Kidney (tissue), 14 donors: ENCODE measurements around the gene CCDC70. TPM values are rescaled to one million over a fixed set of nuclear protein-coding genes. Genes with fewer than 3 reads are reported as not detected.

Experiments
- DNase-seq, 5 donors: peaks; one replicate each; pipeline ENCODE4 v3.0.0-alpha.2; 2013 to 2020
- FAIRE-seq: peaks from 2 replicates; lab custom pipeline; 2012; peaks lifted over from hg19 to GRCh38; lab: Jason Lieb, UNC
- H3K27ac ChIP-seq, 2 donors: one replicate each; pipeline ENCODE4 v1.7.0; 2013; ENCODE audit warnings: low read depth in 2 of 2, low read length in 2 of 2, inconsistent platforms in 1 of 2
- H3K27me3 ChIP-seq: one replicate; pipeline ENCODE4 v1.7.1; 2013; ENCODE audit warnings: low read length, inconsistent platforms; ENCODE audit not compliant: control insufficient read depth, insufficient read depth
- H3K36me3 ChIP-seq, 3 donors: one replicate each; pipeline versions ENCODE4 v1.7.0 to v1.7.1; 2013; ENCODE audit warnings: low read length in 3 of 3, control low read depth in 1 of 3, inconsistent platforms in 1 of 3; ENCODE audit not compliant: insufficient read depth in 3 of 3, control insufficient read depth in 2 of 3
- H3K4me1 ChIP-seq, 3 donors: one replicate each; pipeline versions ENCODE4 v1.7.0 to v1.7.1; 2013; ENCODE audit warnings: low read length in 3 of 3, inconsistent platforms in 1 of 3, low read depth in 1 of 3; ENCODE audit not compliant: control insufficient read depth in 2 of 3, insufficient read depth in 2 of 3
- H3K4me3 ChIP-seq, 3 donors: one replicate each; pipeline versions ENCODE4 v1.7.0 to v1.8.1; 2013; ENCODE audit warnings: low read length in 3 of 3, control low read depth in 1 of 3, inconsistent platforms in 1 of 3
- H3K9ac ChIP-seq, 3 donors: one replicate each; pipeline versions ENCODE4 v1.7.0 to v1.7.1; 2013; ENCODE audit warnings: low read length in 3 of 3, control low read depth in 1 of 3, inconsistent platforms in 1 of 3
- H3K9me3 ChIP-seq, 3 donors: one replicate each; pipeline versions ENCODE4 v1.7.0 to v1.7.1; 2013; ENCODE audit warnings: low read length in 3 of 3, control low read depth in 1 of 3, inconsistent platforms in 1 of 3; ENCODE audit not compliant: control insufficient read depth in 2 of 3, insufficient read depth in 1 of 3
- intact Hi-C: fragments of 100-400 bp; cut with DNase I; formaldehyde crosslinking; loops from one replicate; pipeline ENCODE4 v1.11.1; 2022
- polyA plus RNA-seq: library from polyadenylated mRNA; stranded (reverse); fragments of 350-450 nt; fragmentation: Illumina TruSeq; extraction: RNeasy Lipid Tissue Mini Kit (QIAGEN cat#74804); gene quantifications from one replicate; pipeline ENCODE4 v1.2.3, GENCODE V29; 2014; ENCODE audit warnings: low read depth, low replicate concordance; ENCODE audit not compliant: insufficient read depth
- total RNA-seq: library from RNA; stranded (reverse); fragmentation: NEBNext Ultra II Directional; extraction: Animal tissue kit (Norgen Biotek cat#: 25700); gene quantifications from one replicate; pipeline ENCODE4 v1.2.1, GENCODE V29; 2021
- TF ChIP-seq, protein P1 (sequence below): IDR thresholded peaks from 3 replicates; pipeline ENCODE4 v1.5.1; 2012; ENCODE audit warnings: mild to moderate bottlenecking, moderate library complexity, borderline replicate concordance; ENCODE audit not compliant: insufficient read depth; ENCODE audit errors: extremely low read depth
- donor health status: control.
- donor health status: control.
- donor health status: control.
- donor health status: control.
- donor health status: control.
- donor health status: DM: yes; HTN: yes; CAD: no.
- donor health status: Normal renal cell carcinoma (clear cell type).

The CCDC70 gene
- total and polyA plus RNA-seq, 2 donors from 2014 or later, result not detected

DNA sequence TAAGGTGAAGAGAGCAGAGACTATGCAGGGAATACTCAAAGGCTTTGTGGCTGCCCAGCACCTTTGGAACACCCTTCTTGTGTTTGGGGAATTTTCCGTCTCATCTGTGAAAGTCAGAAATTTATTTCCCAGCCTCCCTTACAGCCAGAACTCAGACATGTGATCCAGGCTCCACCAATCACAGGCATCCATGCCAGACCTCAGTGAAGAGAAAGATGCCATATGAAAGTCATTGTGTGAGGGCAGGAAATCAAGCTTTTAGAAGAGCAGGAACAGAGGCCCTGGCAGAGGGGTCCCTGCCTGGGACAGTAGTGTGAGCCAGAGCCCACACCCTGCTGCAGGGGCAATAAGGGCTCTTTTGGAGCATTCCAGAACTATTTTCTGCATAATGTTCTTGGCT is 12.1 kb downstream of the CCDC70 start:
- FAIRE-seq (no peak), DNase-seq (no peak)
- intact Hi-C loops, result no loop called here

DNA sequence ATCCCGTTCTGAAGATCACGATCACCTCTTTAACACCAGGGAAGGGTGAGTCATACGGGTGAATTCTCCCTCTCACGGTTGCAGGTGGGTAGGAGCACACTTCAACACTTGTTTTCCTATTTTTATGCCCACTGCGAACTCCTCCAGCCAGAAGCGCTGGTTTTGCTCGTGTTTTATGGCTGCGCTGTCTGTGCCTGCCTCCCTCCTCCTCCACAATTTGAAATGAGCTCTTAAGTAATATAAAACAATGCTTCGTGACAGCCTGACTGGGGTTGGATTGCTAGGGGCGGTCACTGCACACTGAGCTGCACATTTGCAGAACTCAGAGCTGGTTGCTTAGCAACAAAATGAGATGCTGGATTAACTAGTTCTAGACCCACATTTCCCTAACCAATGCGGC is 12.9 kb downstream of the CCDC70 start:
- no peak overlapping the region for H3K27ac ChIP-seq
- H3K9ac ChIP-seq, result no peak overlapping the region
- DNase-seq, result peak in 4 of 5 donors; percentile 72 to 84 (median 74)
- no peak overlapping the region for H3K4me3 ChIP-seq
- H3K4me1 ChIP-seq, result no peaks in the 10 kb centered on the region
- no peak for FAIRE-seq
- TF ChIP-seq, protein P1, sequence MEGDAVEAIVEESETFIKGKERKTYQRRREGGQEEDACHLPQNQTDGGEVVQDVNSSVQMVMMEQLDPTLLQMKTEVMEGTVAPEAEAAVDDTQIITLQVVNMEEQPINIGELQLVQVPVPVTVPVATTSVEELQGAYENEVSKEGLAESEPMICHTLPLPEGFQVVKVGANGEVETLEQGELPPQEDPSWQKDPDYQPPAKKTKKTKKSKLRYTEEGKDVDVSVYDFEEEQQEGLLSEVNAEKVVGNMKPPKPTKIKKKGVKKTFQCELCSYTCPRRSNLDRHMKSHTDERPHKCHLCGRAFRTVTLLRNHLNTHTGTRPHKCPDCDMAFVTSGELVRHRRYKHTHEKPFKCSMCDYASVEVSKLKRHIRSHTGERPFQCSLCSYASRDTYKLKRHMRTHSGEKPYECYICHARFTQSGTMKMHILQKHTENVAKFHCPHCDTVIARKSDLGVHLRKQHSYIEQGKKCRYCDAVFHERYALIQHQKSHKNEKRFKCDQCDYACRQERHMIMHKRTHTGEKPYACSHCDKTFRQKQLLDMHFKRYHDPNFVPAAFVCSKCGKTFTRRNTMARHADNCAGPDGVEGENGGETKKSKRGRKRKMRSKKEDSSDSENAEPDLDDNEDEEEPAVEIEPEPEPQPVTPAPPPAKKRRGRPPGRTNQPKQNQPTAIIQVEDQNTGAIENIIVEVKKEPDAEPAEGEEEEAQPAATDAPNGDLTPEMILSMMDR, result no peak
- H3K9me3 ChIP-seq, result no peaks in the 10 kb centered on the region
- intact Hi-C loops, result no loop called here
- H3K27me3 ChIP-seq, result no peaks in the 10 kb centered on the region
- no peaks in the 10 kb centered on the region for H3K36me3 ChIP-seq

More for the DNA sequence above, 12.1 kb downstream of the CCDC70 start:
- H3K9me3 ChIP-seq, result no peaks in the 10 kb centered on the region
- no peaks in the 10 kb centered on the region for H3K27me3 ChIP-seq
- H3K27ac ChIP-seq, result no peak overlapping the region
- TF ChIP-seq, protein P1, result no peak
- H3K4me3 ChIP-seq, result no peak overlapping the region
- H3K36me3 ChIP-seq, result no peaks in the 10 kb centered on the region
- H3K4me1 ChIP-seq, result no peaks in the 10 kb centered on the region
- no peak overlapping the region for H3K9ac ChIP-seq

DNA sequence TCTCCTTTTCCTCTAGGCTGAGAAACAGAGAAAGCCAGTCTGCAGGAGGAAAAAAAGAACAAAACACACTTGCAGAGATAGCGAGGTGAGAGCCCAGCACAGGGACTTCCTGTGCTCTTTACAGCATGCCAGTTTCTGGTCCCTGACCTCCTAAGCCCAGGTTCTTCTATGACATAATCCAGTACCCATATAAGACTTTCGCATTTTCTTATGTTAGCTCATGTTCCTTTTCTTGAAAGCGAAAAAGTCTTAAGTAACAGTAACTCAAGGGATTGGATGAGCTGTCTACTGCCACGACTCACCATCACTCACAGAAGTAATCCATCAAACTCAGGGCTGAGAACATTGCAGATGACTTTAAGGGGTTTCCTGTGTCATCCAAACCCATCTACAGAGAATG is 17.4 kb downstream of the CCDC70 start:
- FAIRE-seq (no peak), DNase-seq (peak in 1 of 5 donors; percentile 7)
- Histone ChIP-seq H3K4me3 (no peak overlapping the region), H3K36me3 (no peaks in the 10 kb centered on the region), H3K9ac (no peak overlapping the region), H3K4me1 (no peaks in the 10 kb centered on the region), H3K27ac (no peak overlapping the region), H3K9me3 (no peaks in the 10 kb centered on the region), H3K27me3 (no peaks in the 10 kb centered on the region)
- intact Hi-C loops, result no loop called here
- TF ChIP-seq, protein P1, result no peak

DNA sequence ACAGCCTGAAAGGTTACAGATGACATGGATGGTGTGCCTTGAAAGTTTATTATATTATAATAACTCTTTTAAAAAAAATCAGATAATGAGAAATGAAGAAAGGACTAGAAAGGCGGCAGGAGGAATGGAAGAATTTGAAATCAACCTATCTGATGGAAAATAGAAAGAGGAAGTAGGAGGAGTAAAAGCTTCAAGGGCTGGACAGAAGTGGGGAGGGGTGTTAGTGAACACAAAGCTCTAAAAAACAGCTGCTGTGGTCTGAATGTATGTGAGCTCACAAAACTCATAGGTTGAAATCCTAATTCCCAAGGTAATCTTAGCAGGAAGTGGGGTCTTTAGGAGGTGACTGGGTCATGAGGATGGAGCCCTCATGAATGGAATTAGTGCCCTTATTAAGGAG is 19.5 kb downstream of the CCDC70 start:
- TF ChIP-seq, protein P1, result no peak
- FAIRE-seq, result no peak
- H3K4me3 ChIP-seq, result no peak overlapping the region
- H3K27ac ChIP-seq, result no peak overlapping the region
- DNase-seq, result no peak
- no peaks in the 10 kb centered on the region for H3K9me3 ChIP-seq
- no peaks in the 10 kb centered on the region for H3K27me3 ChIP-seq
- no peaks in the 10 kb centered on the region for H3K4me1 ChIP-seq
- intact Hi-C loops, result no loop called here
- H3K36me3 ChIP-seq, result no peaks in the 10 kb centered on the region
- no peak overlapping the region for H3K9ac ChIP-seq
